Measurements from ENCODE around the gene SPRYD4.

GRCh38 chr12:56462565-56462964 is 5.8 kb upstream of the SPRYD4 start:
- no peak for TF ChIP-seq POLR2AphosphoS5 (IDR thresholded peaks at IDR 0.05; ENCODE audit: low read depth, low read length)
- TF ChIP-seq POLR2A (IDR thresholded peaks at IDR 0.05; ENCODE audit: low read depth, low read length) = no peak
- TF ChIP-seq TAF1 (IDR thresholded peaks at IDR 0.05; ENCODE audit: low read depth, low read length) = no peak
- no peak for TF ChIP-seq POU2F2 (IDR thresholded peaks at IDR 0.05; ENCODE audit: low read depth, low read length)
- no peak for TF ChIP-seq SPI1 (IDR thresholded peaks at IDR 0.05; ENCODE audit: low read depth, low read length)
